NCI-H774 (cell line): ENCODE results near the gene NPBWR2.
A peak's percentile ranks its signal among the peaks of the same experiment; 100 is the strongest.
"Not testable (repeated sequence)": the region's sequence is repeated elsewhere in the genome, so short reads cannot be mapped to it uniquely, and the experiment has no call there.

Experiments
- DNase-seq: peaks from one replicate; lab custom pipeline; 2025; lab: John Stamatoyannopoulos, UW

NPBWR2 gene

DNA sequence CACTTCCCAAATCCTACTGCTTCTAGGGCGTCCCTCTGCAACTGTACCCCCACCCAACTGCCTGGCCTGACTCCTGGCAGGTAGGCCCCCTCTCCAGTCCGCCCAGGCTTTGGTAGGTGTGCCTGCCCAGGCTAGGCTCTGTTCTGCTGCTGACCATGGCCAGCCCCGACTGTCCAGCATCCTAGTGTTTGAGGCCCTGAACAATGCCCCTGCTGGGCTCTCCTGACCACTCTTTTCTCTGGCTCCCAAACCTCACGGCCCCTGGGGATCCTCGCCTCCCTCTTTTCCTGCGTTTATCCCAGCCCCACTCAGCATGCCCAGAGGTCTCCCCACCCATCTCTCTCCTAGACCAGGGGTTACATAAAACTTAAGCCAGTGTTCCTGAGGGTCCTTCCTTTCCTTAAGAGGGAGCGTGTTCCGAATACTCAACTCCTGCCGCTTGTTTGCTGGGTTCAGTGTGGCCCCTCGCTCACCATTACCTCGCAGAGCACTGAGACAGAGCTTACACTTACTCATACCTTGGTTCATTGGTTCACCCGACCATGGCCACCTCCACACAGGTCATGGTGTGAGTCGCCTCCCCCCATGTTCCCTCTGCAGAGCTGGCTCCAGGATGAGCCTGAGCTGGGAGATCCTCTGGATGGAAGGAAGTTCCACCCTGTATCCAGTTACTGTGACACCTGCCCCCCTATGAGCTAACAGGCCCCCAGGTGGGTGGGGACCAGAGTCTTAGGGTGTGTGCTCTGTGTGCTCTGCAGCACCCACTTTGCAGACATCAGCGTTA lies 35.8 kb upstream of the NPBWR2 start:
- no peak for DNase-seq

DNA sequence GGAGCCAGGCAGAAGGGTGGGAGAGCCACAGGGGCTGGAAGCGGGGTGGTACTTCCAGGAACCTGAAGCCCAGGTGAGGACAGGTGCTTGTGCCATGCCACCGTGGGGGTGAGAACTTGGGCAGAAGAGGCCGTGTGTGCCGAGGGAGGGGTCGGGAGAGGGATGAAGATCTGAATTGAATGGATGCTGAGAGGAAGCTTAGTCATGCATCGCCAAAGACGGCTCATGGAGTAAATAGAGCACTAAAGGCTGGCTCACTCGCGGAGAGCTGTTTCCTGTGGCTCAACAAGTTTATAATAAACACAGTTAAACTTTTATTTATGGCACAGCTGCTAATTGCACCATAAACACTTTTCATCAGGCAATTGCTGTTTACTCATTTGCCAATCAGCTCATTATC lies 35.2 kb upstream of the NPBWR2 start:
- DNase-seq: peak; percentile 29

GRCh38 chr20:64140956-64141355 lies 33.6 kb upstream of the NPBWR2 start:
- DNase-seq: no peak

DNA sequence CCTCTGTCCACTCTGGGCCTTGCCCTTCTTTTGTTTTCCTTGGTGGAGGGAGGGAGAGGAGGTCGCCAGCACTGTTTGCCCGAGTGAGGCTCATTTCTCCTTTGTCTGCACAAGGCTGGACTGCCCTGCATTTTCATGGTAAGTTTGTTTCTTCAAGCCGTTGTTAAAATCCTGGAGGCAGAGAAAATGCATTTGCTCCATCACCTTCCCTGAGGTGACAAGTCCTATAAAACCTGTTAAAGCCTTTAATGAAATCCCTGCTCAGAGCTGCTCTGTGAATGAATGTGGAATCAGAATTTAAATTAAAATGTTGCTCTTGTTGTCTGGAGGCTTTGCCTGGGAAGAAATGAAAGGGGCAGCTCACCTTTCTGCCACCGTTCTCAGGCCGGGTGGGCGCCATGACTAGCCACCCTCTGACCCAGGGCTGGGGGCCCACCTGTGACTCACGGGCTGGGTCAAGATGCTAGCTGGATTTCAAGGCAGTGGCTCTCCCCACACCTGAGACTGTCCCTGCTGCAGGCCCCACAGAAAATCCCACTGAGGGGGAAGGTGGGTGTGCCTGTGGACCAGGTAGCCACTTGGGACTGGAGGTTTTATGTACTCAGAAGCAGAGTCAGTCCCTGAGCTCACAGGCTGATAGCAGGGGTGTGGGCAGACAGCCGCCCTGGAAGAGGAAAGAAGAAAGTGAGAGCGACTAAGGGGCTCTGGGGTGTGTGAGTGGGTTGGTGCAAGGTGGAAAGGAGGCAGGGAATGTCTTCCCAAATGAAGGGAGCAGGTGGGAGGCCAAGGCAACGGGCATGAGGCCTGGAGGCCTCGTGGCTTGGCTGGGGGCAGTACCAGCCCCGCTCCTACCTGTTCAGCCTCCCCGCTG lies 32.9 kb upstream of the NPBWR2 start:
- no peak for DNase-seq

- no peak for DNase-seq
Observed at GRCh38 chr20:64139199-64140060, 32.1 kb upstream of the NPBWR2 start.

GRCh38 chr20:64138276-64138815 lies 31.0 kb upstream of the NPBWR2 start:
- no peak for DNase-seq

- no peak for DNase-seq
Observed at GRCh38 chr20:64137598-64138031, 30.2 kb upstream of the NPBWR2 start.

DNA sequence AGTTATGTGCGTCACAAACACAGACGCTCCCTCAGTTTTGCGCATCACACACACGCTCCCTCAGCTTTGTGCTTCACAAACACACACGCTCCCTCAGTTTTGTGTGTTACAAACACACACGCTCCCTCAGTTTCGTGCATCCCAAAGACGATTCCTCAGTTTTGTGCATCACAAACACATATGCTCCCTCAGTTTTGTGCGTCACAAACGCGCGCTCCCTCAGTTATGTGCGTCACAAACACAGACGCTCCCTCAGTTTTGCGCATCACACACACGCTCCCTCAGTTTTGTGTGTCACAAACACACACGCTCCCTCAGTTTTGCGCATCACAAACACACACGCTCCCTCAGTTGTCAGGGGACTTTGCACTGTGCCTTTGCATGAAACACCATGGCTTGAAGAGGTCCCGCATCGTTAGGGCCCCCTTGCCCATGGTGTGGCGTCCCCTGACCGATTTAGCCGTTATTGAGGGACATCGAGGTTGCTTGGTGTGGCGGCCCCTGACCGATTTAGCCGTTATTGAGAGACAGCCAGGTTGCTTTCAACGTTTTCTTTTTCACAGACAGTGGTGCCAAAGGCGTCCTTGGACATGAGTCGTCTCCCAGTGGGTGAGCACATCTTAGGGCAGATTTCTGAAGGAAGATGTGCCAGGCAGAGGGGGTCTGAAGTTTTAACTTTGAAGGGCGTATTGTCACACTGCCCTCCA lies 28.8 kb upstream of the NPBWR2 start:
- no peak for DNase-seq

- not testable (repeated sequence) for DNase-seq
Observed at GRCh38 chr20:64134744-64135143, 27.4 kb upstream of the NPBWR2 start.

- DNase-seq: no peak
Observed at GRCh38 chr20:64133951-64134407, 26.6 kb upstream of the NPBWR2 start.

GRCh38 chr20:64131406-64131805 lies 24.0 kb upstream of the NPBWR2 start:
- DNase-seq: peak; percentile 40

- no peak for DNase-seq
Observed at GRCh38 chr20:64130876-64131275, 23.5 kb upstream of the NPBWR2 start.

DNA sequence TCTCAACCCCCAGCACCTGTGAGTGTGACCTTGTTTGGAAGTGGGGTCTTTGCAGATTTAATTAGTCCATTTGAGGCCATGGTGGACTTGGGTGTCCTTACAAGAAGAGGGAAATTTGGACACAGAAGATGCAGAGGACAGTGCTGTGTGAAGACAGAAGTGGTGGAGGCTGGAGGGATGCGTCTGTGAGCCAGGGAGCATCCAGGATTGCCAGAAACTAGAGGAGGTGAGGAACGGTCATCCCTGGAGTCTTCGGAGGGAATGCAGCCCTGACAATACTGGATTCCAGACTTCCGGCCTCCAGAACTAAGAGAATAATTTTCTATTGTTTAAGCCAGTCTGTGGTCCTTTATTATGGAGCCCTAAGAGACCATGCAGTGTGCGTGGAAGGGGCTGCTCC lies 22.9 kb upstream of the NPBWR2 start:
- DNase-seq: no peak

DNA sequence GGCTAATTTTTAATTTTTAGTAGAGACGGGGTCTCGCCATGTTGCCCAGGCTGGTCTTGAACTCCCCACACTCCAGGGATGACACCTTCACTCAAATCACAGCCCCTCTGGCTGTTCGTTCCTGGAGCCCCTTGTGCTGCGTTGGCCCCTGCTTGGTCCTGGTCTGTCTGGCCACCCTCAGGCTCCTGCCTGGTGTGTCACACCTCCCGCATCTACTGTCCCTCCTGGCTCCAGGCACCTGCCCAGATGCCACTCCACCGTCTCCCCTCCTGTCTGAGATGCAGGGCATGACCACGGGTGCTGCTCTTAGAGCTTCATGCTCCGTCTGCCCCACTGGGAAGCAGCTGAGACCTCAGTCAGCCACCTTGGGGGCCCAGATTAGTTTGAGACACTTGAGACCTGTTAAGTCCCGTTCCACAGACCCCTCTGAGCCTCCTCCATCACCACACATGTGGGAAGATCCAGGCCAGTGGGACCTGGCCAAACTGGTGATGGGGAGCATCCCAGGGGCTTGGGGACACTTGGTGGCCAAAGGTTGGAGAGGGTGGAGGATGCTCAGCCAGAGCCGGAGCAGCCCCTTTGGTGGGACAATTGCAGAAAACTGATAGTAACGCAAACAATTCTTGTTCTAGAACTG lies 21.9 kb upstream of the NPBWR2 start:
- DNase-seq: no peak

DNA sequence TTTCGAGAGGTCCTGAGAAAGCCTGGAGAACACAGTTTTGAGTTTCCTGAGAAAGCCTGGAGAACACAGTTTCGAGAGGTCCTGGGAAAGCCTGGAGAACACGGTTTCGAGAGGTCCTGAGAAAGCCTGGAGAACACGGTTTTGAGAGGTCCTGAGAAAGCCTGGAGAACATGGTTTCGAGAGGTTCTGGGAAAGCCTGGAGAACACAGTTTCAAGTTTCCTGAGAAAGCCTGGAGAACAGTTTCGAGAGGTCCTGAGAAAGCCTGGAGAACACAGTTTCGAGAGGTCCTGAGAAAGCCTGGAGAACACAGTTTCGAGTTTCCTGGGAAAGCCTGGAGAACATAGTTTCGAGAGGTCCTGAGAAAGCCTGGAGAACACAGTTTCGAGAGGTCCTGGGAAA lies 16.2 kb upstream of the NPBWR2 start:
- not testable (repeated sequence) for DNase-seq

GRCh38 chr20:64122927-64123326 lies 15.6 kb upstream of the NPBWR2 start:
- DNase-seq: not testable (repeated sequence)

GRCh38 chr20:64121586-64121985 lies 14.2 kb upstream of the NPBWR2 start:
- DNase-seq: no peak

GRCh38 chr20:64119681-64120341 lies 12.4 kb upstream of the NPBWR2 start:
- DNase-seq: no peak

GRCh38 chr20:64119301-64119680 lies 11.9 kb upstream of the NPBWR2 start:
- DNase-seq: no peak

DNA sequence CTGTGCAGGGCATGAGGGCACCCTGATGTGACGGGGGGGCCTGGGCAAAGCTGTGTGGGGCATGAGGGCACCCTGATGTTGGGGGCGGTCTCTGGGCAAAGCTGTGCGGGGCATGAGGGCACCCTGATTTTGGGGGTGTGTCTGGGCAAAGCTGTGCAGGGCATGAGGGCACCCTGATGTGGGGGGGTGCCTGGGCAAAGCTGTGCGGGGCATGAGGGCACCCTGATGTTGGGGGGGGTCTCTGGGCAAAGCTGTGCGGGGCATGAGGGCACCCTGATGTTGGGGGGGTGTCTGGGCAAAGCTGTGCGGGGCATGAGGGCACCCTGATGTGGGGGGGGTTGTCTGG lies 10.0 kb upstream of the NPBWR2 start:
- DNase-seq: not testable (repeated sequence)
